DMS79 treated with DMSO at 0.1 percent for 48 hours (cell line): ENCODE data around the gene HINT3.
"Not testable (repeated sequence)": the region's sequence is repeated elsewhere in the genome, so short reads cannot be mapped to it uniquely, and the experiment has no call there.

Source experiments
- DNase-seq: peaks from one replicate; lab custom pipeline; 2025; lab: John Stamatoyannopoulos, UW

The HINT3 gene

DNA sequence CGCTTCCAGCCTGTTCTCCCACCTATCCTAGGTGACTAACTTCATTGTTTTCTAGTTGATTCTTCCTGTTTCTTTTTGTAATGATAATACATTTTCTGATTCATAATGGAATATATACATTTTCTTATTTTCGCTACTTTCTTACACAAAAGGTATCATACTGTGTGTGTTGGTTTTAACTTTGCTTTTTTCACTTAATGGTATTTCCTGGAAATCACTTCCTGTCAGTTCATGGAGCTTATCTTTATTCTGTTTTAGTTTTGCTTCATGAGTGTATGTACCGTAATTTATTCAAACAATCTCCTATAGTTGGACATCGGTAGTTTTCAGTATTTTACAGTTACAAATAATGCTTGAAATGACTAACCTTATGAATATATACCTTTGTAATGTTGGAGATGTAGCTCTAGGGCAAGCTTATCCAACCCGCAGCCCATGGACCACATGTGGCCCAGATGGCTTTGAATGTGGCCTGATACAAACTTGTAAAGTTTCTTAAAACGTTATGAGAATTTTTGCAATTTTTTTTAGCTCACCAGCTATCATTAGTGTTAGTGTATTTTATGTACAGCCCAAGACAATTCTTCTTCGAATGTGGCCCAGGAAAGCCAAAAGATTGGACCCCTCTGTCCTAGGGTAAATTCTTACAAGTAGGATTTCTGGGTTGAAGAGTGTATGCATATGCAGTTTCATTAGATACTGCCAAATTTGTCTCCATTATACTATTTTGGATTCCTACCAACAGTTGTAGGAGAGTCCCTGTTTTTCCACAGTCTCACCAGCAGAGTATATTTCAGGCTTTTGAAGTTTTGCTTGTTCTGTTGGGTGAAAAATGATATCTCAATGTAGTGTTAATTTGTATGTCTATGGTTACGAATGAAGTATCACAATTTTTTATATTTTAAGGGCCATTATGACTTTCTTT is 46.4 kb downstream of the HINT3 start:
- no peak for DNase-seq

DNA sequence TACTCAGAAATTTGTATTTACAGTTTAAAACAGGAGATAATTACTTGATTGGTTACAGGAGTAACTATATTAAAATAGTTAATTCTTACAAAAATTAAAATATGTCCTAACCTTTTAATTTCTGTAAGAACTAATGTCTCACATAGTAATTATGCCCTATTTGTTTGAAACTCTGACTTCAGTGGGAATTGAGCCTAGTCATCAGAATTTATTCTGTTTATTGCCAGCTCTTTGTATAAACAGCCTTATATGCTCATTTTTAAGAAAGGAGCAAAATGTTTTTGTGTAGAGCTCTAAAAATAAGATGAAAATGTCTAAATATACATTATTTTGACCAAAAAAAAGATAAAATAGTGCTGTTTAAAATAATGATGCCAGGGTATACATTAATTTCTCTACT is 51.2 kb downstream of the HINT3 start:
- no peak for DNase-seq

DNA sequence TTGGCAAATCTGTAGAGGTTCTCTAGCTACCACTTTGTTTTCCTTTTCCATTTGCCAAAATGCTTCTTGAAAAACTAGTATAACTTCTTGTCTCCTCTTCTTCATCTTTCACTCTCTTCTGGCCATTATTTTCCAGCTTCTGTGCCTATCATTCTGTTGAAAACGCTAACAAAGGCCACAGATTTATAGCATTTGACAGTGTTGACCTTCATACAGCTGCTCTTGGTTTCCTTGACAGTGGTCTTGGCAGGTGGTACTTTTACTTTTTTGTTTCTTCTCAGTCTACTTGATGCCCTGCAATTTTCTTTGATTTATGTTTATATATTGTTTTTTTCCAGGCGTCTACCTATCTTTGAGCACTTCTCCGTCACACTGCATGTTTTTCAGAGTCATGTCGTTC is 53.5 kb downstream of the HINT3 start:
- DNase-seq, result no peak

DNA sequence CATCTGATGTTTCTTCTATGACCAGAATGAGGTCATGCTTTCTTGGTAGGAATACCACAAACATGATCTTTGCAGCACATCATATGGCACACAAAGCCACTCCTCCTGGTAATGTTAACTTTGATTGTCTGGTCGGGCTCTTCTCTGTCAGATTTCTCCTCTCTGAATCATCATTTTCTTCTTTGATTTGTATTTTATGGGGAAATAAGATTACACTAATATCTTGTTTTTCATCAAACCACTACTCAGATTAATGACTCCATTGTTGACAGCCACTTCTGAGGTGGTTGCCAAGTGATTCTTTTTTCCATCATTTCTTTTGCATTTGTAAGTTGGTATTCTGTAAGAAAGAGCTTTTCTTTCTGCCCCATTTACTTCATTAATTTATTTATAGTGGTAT is 59.3 kb downstream of the HINT3 start:
- DNase-seq, result no peak

DNA sequence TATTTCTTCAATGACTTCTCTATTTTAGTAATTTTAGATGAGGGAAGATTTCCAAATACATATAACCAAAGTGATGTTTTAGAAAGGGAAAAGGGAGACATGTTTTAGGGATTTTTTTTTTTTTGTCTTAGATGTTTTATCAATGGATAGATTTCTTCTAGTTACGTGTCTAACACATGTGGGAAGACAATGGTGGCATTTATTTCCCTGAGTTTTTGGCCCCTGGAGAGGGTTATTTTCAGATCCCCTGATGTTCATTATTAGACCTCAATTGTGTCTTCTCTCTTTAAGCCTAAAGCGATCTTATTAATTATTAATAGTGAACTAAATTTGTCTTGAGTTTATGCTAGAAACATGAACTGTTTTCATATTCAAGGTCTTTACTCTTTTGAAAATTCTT is 60.0 kb downstream of the HINT3 start:
- DNase-seq, result no peak

DNA sequence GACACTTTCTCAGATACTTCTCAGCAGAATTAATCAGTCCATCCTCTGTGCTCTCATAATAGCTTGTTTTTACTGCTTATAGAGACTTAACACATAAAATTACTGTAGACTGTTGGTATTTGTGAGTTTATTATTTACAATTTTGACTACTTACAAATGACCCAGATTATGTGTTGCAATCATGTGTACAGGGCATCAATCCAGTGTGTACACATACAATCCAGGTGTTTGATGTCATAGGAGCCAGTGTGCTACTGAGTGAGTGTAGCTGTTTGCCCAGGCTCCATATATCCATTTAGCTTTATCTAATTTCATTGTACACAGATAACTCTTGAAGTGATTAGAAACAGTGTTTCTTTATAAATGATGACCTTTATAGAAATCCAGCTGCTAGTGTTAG is 61.1 kb downstream of the HINT3 start:
- DNase-seq, result no peak

DNA sequence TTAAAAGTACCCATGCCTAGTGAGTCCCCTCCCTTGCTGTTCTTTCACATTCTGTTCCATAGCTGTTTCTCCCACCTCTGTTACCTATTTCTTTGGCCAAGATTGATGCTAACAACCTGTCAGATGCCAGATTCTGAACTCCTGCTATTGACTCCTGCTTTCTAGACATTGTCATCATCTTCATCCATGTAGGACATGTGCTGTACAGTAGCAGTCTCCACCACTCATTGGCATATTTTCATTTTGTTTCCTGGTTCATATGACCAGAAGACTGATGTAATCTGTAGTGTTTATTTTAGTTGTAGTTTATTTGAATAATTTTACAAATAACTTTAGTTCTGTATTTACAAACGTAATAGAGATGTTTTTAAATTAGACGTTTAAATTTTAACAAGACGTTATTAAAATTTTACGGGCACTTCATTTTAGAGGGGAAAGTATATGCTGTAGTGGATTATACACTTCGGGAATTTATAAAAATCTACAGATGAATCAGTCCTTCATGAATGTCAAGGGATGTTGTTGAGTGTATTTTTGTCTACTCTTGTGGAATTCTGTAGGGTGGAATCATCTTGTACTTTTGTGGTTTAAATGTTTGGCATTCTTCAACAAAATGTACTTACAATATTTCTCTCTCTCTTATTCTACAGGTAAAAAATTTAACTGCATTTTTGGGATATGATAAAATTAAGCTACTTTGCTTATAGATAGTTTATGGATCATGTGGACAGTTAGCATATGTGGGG is 63.9 kb downstream of the HINT3 start:
- no peak for DNase-seq

DNA sequence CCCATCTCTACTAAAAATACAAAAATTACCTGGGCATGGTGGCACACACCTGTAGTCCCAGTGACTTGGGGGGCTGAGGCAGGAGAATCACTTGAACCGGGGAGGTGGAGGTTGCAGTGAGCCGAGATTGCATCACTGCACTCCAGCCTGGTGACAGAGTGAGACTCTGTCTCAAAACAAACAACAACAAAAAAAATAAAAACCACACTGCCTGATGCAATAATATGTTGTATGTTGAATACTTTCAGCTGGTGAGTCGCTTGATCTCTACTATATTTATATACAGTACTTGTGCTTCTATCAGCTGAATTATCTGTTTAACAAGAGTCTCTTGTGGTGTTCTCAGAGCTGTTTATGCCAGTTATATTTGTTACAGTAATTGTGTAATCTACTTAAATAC is 66.9 kb downstream of the HINT3 start:
- not testable (repeated sequence) for DNase-seq

DNA sequence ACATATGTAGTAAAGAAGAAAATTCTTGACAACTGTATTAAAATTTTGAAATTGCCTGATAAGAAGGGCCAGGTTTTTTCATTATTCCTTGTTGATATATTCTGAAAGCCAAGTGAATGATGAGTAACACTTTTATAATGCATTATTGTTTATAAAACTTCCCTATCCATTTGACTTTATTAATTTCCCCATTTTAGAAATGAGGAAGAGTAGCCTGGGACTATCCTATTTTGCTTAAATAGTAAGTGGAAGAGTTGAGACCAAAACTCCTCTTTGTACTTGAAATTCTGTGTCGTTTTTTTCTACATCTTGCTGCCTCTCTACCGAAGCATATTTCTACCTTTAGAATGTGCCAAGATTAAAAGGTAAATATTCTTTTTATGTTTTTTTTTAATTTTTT is 69.4 kb downstream of the HINT3 start:
- no peak for DNase-seq

DNA sequence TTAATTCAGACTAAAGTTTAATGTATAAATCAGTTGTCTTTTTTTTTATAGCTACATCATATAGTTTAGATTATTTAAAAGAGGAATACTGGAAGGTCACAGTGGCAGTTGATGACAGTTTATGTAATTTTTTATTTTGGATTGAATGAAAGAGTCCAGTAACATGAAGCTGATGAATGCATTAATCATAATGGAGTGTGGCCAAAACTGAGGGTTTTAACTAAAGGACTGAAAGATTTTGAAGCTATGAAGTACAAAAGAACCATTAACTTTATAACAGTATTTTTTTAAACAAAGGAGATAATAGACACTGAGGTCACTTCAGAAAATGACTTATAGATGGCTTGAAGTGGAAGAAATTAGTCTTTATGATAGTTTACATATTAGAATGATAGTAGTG is 71.0 kb downstream of the HINT3 start:
- no peak for DNase-seq
